NT2/D1 (cell line): ENCODE data around the gene RNF180.

Experiments used
- SUZ12 ChIP-seq: IDR thresholded peaks from 2 replicates; pipeline ENCODE4 v1.6.1; 2011; ENCODE audit not compliant: insufficient read length, insufficient read depth; ENCODE audit errors: extremely low read depth
- ZNF274 ChIP-seq: IDR thresholded peaks from 2 replicates; pipeline ENCODE4 v1.6.1; 2011; ENCODE audit warnings: mild to moderate bottlenecking, low read depth, low read length

DNA sequence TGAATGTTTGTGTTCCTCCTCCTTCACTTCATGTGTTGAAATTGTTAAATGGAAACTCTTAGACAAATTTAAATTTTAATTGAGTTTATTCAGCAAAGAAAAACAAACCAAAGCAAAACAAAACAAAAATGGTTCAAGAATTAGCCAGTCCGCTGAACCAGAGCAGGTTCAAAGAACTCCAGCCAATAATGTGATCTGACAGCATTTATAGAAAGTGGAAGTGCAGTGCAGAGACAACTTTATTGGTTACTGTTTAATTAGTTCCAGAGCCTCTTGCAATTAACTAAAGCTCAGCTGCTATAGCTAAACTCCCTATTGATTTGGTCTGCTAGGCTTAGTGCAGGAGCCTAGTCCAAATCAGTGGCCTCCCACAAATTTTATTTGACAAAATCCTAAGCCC is 132.9 kb downstream of the RNF180 start:
- no peak for TF ChIP-seq SUZ12
- no peak for TF ChIP-seq ZNF274
